HG03439 (cell line): ENCODE results near the gene DHX34.

Experiments used
- ATAC-seq: cut with Tn5 transposase; IDR thresholded peaks from one replicate; pipeline ENCODE4 v1.9.1; 2021; ENCODE audit warnings: mild to moderate bottlenecking, moderate library complexity; ENCODE audit not compliant: unreplicated experiment

DHX34 gene

GRCh38 chr19:47415953-47416642 lies 67.0 kb downstream of the DHX34 start:
- ATAC-seq = no peak

GRCh38 chr19:47416643-47416985 lies 67.5 kb downstream of the DHX34 start:
- no peak for ATAC-seq

- no peak for ATAC-seq
Observed at GRCh38 chr19:47417107-47417745, 68.1 kb downstream of the DHX34 start.

GRCh38 chr19:47417746-47418691 lies 68.9 kb downstream of the DHX34 start:
- no peak for ATAC-seq

GRCh38 chr19:47418692-47419029 lies 69.5 kb downstream of the DHX34 start:
- no peak for ATAC-seq

- ATAC-seq = no peak
Observed at GRCh38 chr19:47419030-47419783, 70.1 kb downstream of the DHX34 start, which contains the start of gene MEIS3. Gene MEIS3 (minus strand): TSS chr19:47419527. CDS start chr19:47419081, 446 bp downstream.

- no peak for ATAC-seq
Observed at GRCh38 chr19:47419789-47420188, 70.7 kb downstream of the DHX34 start.

GRCh38 chr19:47421244-47421786 lies 72.2 kb downstream of the DHX34 start:
- ATAC-seq = no peak

- ATAC-seq = no peak
Observed at GRCh38 chr19:47421844-47422395, 72.8 kb downstream of the DHX34 start.

GRCh38 chr19:47422417-47423163 lies 73.5 kb downstream of the DHX34 start:
- no peak for ATAC-seq

- ATAC-seq = no peak
Observed at GRCh38 chr19:47423203-47423882, 74.2 kb downstream of the DHX34 start.

GRCh38 chr19:47427241-47428176 lies 78.4 kb downstream of the DHX34 start:
- ATAC-seq = no peak

- ATAC-seq = no peak
Observed at GRCh38 chr19:47428177-47428894, 79.2 kb downstream of the DHX34 start.

GRCh38 chr19:47429140-47429793 lies 80.2 kb downstream of the DHX34 start:
- no peak for ATAC-seq

- ATAC-seq = no peak
Observed at GRCh38 chr19:47430041-47430802, 81.1 kb downstream of the DHX34 start.

GRCh38 chr19:47432091-47432490 lies 83.0 kb downstream of the DHX34 start:
- no peak for ATAC-seq
